Prostate gland (tissue), 2 donors: ENCODE results near the gene FAM222B.

Source experiments
- CTCF ChIP-seq, 4 experiments: fragments of 200-600 bp in 2 of 4; fragments of 450-650 bp in 2 of 4; sonication (generic) in 2 of 4; IDR thresholded peaks; 1 replicate in 3 of 4; 2 replicates in 1 of 4; pipeline ENCODE4 v1.5.1; 2016 to 2019; ENCODE audit warnings: antibody characterized with exemption in 4 of 4, mild to moderate bottlenecking in 2 of 4, moderate library complexity in 2 of 4
- POLR2A ChIP-seq: fragments of 450-650 bp; IDR thresholded peaks from one replicate; pipeline ENCODE4 v1.6.1; 2016; ENCODE audit warnings: antibody characterized with exemption, mild to moderate bottlenecking
- POLR2AphosphoS5 ChIP-seq: sonication (generic); formaldehyde crosslinking; IDR thresholded peaks from one replicate; pipeline ENCODE4 v1.6.1; 2017; ENCODE audit warnings: antibody characterized with exemption

GRCh38 chr17:28881533-28882056, 39.0 kb upstream of the FAM222B start:
- TF ChIP-seq CTCF (IDR thresholded peaks at IDR 0.05) (no peak), POLR2A (no peak), POLR2AphosphoS5 (no peak)
